Right kidney (tissue), 1 donor: ENCODE measurements around the gene B4GALT1.
"Not testable (repeated sequence)": the region's sequence is repeated elsewhere in the genome, so short reads cannot be mapped to it uniquely, and the experiment has no call there.

ENCODE experiments used
- DNase-seq: peaks from one replicate; pipeline ENCODE4 v3.0.0-alpha.2; 2016

The B4GALT1 gene

GRCh38 chr9:33185858-33186257, 18.7 kb upstream of the B4GALT1 start:
- DNase-seq: peak; percentile 20

GRCh38 chr9:33185406-33185805, 18.3 kb upstream of the B4GALT1 start:
- DNase-seq: no peak

GRCh38 chr9:33184963-33185362, 17.8 kb upstream of the B4GALT1 start:
- DNase-seq: no peak

DNA sequence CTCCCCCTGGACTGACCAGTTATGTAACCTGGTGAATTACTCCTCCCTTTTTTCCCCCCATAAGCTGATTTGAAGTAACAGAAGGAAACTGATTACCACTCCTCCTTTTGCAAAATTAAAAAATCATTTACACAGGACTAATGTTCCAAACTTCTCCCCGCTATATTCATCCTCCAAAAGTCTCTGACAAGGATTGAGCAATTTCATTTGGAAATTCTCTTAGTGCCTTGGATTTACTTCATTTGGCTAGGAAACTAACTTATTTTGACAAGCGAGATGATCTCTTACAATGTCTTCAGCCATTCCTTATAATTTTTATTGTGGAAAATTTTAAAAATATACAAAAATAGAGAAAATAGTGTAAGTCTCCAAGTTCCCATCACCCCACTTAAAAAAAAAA, 15.4 kb upstream of the B4GALT1 start:
- DNase-seq: no peak

DNA sequence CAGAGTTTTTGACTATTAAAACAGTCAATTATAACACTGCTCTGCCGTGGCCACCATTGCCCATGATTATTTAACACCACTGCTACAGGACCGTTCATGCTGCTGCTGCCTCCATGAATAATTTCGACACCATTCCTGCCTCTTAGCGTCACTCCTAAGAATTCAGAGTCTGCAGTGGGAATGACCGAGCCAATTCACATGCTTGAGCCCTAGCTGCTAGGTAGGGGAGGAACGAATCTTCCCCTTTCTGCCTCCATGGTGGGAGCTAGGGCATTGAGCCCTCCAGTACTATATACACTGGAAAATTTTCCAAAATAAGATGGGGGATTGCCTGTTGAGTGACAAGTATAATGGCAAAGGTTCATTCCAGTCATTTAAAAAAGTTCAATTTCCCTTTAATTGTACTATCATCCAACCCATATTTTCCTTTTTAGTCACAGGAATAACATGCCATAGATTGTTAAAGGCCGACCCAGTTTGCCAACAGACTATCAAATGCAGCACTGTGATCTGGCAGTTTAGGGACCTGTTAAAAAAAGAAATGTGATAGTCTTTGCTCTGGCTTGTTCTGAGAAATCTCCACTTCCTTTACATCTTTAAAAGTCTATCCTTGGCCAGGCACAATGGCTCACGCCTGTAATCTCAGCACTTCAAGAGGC, 13.5 kb upstream of the B4GALT1 start:
- no peak for DNase-seq

- no peak for DNase-seq
These were observed 12.0 kb upstream of the B4GALT1 start for GRCh38 chr9:33178972-33179697.

GRCh38 chr9:33177639-33178038, 10.5 kb upstream of the B4GALT1 start:
- peak; percentile 21 for DNase-seq

- DNase-seq: no peak
These were observed 9.9 kb upstream of the B4GALT1 start for GRCh38 chr9:33177086-33177485.

- no peak for DNase-seq
These were observed 8.7 kb upstream of the B4GALT1 start for GRCh38 chr9:33175649-33176325.

- DNase-seq: peak; percentile 25
These were observed 5.4 kb upstream of the B4GALT1 start for GRCh38 chr9:33172256-33173238.

- no peak for DNase-seq
These were observed 3.6 kb upstream of the B4GALT1 start for GRCh38 chr9:33170464-33171415.

GRCh38 chr9:33168941-33169544, 1.9 kb upstream of the B4GALT1 start:
- no peak for DNase-seq

GRCh38 chr9:33167972-33168461, 881 bp upstream of the B4GALT1 start:
- DNase-seq: no peak

DNA sequence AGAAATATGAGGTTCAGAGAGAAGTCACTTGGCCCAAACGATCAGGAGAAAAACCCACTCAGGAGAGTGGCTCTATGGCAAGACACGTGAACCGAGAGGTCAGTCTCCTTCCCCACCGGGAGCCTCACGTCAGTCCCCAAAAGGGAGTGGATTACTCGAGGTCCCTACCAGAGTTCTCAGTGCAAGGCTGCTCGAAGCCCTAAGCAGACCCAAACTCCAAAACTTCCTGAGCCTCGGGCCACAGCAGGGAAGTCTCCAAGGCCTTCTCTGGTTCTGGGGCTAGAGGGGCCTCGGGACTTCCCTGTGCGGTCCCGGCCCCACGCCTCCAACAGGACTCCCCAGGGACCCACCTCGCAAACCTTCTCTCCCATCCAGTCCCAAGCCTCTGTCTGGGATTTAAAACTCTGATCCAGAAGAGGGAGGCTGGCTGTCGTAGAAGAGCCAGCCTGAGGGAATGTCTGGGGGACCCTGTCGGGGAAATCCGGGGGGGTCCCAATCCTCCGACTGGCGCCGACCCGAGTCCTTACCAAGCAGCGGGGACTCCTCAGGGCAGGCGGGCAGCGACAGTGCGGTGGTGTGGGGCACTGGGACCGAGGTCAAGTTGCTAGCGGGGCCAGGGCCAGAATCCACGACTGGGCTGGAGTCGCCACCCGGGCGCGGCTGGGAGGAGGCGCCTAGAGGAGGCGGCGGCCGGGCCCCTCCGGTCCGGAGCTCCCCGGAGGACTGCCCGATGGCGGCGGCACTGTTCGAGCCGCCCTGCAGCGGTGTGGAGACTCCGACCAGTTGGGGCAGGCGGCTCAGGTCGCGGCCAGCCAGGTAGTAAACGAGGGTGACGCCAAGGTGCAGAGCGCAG, 679 bp downstream of the B4GALT1 start:
- no peak for DNase-seq

DNA sequence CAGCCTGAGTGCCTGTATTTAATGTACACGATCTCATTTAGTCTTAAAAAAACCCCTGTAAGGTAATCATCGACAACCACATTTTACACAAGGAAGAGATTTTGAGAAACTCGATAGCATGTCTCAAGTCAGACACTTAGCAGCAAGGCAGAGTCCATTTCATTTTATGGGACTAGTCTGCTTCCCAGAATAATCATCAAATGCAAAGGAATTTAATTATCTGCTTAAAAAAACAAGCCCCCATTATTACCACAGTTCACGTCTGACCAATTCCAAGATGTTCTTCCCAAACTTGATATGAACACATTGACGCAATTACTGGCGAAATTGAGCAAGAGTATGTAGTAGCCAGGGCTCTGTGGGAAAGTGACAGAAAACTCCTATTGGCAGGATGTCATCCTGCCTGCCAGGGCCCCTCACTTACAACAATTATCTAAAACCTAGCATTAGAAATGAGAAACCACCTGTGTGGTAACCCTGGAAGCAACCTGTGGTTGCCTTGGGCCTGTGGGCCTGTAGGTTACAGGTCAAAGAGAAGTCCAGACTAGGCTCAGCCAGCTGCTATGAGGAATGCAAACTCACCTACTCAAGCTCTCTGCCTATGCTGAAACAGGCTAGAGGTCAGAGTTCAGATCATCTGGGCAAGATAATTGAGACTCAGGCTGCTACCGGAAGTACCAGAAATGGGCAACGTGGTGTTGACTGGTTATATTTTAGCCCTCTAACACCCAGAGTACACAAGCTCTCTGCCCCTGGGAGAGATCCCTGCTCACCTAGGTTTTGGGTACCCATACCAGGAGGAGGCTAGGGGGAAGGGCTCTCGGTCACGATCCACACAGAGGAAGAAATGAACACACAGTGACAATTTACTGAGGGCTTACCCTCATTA, 1.6 kb downstream of the B4GALT1 start:
- no peak for DNase-seq

DNA sequence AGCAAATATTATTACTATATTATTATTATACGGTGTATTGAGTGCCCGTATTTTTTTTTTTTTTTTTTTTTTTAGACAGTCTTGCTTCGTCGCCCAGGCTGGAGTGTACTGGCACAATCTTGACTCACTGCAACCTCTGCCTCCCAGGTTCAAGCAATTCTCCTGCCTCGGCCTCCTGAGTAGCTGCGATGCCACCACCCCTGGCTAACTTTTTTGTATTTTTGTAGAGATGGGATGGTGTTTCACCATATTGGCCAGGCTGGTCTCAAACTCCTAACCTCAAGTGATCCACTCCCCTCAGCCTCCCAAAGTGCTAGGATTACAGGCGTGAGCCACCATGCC, 2.2 kb downstream of the B4GALT1 start:
- DNase-seq: not testable (repeated sequence)

DNA sequence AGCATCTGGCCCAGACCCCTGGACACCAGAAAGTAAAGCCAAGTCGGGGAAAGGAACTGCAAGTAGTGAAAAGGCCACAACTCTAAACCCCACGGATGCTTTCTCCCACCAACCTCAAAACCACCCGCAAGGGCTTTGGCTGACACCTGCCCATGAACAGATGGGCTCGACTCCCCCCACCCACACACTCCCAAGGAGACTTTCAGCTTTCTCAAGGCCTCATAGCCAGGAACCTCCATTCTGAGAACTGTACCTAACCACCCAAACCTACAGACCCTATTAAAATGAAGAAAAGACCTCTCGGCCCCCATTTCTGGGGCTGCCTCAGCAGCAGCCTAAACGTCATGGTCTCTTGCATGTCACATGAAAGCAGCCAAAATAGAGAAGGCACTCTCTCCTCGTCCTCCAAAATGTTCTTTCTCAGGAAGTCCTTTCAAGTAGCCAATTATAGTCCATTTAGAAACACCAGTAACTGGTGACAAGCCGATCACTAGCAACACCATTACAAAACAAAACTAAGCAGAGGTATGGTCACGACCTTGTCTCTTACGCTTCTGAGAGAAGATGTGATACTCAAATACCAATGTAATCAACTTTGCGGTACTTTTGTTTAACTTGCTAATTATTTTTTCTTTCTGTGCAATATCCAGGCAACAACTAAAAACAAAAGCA, 2.9 kb downstream of the B4GALT1 start:
- no peak for DNase-seq
